Stimulated activated CD8-positive, alpha-beta memory T cell treated with anti-CD3 and anti-CD28 coated beads, Interleukin-15, amount 100 ng/mL, for 4 hours (primary cell): ENCODE data around the gene EGFL7.

Source experiments
- DNase-seq, 2 donors: peaks; one replicate each; pipeline ENCODE4 v3.0.0-alpha.2; 2020; ENCODE audit warnings: low read depth in 2 of 2

EGFL7 gene

DNA sequence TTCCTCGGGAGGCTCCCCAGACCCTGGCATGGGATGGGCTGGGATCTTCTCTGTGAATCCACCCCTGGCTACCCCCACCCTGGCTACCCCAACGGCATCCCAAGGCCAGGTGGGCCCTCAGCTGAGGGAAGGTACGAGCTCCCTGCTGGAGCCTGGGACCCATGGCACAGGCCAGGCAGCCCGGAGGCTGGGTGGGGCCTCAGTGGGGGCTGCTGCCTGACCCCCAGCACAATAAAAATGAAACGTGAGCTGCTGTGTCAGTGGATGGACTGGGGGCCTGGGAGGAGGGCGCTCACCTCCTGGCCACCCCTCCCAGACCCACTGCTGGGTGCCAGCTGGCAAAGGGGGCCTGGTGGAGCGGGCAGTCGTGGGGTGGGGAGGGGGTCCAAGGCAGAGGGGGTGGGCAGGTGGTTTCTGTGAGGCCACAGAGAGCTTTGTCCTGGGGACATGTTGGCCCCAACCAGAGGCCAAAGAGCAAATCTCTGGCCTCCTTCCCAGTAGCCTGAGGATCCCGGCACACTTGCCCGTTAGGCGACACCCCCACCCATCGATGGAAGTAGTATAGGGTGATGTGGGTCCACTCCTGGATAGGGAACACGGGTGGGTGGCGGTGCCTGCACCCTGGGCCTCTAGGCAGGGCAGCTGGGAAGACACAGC lies 9.8 kb downstream of the EGFL7 start:
- DNase-seq = no peak

DNA sequence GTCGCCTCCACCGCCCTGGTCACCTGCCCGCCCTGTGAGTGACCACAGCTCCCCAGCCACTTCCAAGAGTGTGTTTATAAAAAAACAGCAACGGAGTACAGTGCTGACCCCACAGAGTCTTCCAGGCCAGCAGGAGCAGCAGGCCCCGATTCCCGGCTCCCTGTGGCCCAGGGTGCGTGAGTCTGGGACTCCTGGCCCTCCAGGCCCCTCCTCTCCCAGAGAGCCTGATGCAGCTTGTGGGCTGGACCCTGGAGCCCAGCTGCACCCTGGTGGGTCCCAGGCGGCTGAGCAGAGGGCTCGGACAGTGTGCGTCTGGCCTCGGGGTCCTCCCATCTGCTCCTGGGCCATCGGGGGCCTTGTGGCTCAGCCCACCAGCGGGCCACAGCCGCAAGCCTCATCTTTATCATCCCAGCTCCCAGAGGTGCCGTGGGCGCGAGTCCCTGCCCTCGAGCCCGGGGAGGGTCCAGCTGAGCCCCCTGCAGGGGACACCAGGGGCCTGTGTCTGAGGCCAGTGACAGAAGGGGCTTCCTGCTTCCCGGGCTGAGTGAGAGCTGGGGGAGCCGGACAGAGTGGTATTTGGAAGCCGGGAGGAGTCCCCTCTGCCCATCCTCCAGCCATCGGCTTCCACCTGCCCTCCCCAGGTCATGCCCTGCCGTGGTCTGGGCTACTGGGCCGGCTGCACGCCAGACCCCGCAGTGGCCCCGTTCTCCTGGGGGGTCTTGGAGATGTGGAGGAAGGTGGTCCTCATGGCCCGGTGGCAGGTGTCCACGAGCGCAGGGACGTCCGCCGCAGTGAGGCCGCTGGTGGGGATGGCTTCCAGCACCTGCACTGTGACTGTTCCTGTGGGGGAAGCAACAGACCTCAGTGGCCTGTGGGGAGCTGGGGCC lies 10.6 kb downstream of the EGFL7 start:
- DNase-seq = no peak

DNA sequence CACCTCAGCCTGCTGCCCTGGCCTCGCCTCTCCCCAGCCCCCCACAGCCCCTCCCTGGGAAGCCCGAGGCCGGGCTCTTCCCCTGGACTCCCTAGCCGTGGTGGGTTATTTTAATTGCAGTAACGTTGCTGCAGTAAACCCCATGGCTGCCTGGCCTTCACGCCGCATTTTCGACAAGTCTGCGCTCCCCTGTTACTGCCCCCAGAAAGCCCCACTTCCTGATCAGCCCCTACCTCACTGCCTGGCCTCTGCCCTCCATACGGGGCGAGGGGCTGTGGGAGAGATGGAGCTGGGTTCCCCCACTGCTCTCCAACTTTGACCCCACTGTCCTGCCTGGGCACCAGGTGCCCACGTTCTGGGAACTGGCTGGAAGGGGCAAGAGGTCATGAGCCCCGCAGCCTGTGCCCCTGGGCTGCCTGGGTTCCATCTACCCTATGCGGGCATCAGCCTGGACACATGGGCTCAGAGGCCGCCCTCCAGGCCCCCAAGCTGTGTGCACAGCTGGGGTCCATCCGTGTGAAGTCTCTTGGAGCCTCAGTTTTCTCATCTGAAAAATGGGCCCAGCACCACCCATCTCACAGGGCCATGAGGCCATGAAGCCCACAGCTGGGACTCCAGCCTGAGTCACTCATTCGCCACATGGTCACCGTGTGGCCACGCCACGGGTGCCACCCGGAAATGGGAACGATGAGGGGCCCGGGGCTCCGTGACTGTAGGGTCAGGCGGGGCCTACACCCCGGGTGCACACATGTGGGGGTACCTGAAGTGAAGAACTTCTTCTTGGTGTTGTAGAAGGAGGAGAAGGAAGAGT lies 11.5 kb downstream of the EGFL7 start:
- no peak for DNase-seq

DNA sequence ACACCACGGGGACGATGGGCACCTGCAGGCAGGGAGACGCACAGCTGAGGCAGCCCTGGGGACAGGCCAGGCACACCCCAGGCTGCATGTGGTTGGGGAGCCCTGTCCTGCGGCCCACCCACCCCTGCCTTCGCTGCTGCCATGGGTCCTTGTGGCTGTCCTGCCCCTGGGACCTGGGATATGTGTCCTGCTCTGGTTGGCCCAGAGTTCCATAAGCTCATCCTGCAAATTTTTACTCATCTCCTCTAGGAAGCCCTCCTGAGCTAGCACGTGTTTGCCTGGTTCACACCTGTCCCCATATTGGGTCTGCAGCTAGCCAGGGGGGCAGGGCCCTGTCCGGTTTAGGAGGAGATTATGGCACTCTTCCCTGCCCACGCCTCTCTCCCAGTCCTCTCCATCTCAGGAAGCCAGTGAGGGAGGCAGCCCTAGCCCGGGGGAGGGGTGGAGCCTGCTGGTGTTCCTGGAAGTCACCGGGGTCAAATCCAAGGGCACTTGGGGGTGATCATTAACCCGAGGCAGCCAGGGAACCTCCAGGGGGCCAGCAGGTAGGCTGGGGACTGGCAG lies 12.2 kb downstream of the EGFL7 start:
- no peak for DNase-seq

DNA sequence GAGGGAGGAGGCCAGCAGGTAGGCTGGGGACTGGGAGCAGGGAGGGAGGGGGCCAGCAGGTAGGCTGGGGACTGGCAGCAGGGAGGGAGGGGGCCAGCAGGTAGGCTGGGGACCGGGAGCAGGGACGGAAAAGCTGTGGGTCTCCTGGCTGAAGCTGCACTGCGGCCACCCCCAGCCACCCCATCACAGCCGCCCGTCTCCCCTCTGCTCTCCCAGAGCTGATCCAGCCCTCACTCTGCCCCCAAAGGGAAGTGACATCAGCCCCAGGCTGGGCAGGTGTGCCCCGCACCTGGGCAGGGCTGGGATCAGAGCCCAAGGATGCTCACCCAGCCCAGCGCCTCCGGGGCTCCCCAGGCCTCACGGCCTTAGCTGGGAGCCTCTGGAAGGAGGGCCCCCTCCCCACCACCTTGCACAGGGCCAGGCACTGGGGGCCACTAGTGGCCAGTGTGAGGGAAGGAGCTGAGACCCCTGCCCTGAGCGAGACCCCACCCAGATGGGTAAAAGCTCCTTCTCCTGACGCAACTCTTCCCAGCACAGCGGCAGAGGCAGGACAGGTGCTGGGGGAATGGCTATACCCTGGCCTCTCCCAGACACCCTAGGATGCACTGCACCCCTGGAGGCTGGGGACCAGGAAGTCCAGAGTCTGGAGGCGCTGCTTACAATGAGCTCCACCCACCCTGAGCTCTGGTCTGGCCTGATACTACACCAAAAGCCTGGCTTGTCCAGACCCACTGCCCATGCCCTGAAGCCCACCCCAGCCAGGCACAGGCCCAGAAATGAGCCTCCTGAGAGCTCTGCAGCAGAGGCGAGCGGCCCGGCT lies 13.0 kb downstream of the EGFL7 start:
- no peak for DNase-seq

DNA sequence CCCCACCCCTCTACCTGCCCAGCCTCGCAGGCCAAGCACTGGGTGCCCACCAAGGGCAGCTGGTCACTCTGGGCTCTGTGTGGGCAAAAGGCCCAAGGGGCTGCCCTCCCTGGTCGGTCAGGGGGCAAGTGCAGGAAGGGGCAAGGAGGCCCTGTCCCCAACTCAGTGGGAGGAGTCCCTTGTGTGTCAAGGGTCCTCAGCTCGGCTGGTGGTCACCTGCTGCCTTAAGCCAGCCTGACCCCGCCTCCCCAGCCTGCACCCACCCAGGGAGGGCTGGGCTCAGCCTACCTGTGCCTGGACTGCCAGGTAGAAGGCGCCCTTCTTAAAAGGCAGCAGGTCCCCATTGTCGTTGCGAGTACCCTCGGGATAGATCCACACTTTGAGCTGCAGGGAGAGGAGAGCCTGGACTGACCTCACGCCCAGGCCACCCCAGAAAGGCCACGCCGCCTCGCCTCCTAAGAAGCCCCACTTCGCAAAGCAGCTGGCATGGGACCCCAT lies 13.6 kb downstream of the EGFL7 start:
- no peak for DNase-seq

DNA sequence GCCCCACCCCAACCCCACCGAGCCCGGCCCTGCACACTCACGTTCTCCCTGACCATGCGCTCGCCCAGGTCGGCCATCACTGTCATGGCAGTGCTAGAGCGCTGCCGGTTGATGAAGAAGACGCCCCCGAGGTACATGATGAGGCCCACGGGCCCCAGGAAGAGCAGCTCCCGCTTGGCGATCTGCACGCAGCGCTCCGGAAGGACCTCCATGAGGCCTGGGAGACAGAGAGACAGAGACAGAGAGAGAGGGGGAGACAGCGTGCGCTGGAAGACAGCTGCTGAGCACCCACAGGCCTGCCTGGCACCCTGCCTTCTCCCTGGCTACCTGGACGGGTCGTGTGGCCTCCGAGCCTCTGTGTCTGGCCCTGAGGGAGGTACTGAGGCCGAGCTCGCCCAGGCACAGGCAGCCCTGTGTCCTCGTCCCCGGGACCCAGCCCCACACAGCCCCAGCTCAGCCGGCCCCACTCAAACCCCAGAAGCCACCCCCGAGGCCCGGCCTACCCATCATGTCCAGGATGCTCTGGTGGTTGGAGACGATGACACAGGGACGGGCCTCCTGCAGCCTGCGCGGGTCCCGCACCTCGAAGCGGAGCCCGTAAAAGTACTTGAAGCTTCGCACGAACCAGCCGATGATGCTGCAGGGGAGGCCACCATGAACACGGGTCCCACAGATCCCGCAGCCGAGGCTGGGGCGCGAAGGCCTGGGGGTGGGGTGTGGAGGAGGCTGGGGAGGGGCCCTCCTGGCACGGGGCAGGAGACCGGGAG lies 14.4 kb downstream of the EGFL7 start:
- DNase-seq = no peak

DNA sequence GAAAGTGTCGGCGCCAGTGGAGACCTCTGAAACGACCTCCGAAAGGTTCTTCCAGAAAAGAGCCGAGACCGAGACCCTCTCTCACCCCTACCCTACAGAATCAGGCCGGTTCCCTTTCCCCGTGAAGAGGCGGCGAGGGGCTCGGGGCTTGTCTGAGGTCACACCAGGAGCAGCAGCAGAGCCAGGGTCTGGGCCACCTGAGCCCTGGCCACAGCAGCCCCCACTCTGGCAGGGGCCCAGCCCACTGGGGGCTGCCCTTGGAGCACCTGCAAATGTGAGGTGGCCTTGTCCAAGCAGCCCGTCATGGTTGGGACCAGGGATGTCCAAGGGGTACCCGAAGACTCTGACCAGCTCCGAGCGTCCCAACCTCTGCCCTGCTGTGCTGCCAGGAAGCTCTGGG lies 15.3 kb downstream of the EGFL7 start:
- DNase-seq = no peak

DNA sequence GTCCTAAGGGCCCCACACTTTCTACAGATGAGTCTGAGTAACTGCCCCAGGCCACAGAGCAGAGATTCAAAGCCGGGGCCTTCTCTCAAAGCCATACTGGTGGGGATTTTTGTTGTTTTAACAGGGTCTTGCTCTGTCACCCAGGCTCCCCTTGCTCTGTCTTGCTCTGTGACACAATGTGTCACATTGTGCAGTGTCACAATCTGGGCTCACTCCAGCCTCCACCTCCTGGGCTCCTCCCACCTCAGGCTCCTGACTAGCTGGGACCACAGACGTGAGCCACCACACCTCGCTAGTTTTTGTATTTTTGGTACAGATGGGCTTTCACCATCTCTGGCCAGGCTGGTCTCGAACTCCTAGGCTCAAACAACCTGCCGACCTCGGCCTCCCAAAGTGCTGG lies 15.9 kb downstream of the EGFL7 start:
- no peak for DNase-seq

DNA sequence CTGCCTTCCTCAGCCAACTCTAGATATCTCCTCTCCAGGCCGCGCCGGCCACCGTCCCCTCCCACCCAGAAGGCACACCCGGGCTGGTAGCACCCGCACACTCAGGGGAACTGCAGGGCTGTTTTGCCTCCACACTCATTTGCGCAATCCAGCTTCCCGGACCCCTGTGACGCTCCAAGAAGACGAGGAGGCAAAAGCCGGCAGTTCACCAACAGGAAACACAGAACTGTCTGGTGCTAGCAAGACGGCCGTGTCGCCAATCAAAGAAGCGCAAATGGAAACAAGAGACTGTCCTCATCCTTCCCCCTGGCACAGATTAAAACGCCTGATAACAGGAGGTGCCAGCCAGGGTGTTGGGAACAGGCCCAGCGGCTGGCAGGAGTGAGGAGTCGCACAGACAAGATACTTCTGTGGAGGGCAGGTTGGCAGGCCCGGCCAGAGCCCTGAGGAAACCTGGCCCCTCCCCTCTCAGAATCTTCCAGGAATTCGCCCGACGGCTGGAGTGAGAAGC lies 16.8 kb downstream of the EGFL7 start:
- DNase-seq = no peak

DNA sequence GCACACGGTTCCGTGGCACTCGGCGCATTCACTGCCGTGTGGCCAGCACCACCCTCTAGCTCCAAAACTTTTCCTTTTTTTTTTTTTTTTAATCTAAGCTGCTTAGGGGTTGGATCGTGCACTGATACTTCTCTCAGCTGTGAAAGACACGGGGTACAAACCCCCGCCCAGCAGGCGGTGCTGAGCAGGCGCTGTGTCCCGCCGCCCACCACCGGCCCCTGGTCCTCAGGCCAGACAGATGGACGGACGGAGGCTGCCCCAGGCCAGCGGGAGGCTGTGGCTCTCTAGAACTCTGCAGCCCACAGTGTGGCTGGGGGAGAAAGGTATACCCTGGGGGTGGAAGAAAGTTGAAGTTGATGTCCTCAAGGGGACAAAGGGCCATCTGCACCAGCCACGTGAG lies 18.3 kb downstream of the EGFL7 start:
- DNase-seq = no peak

DNA sequence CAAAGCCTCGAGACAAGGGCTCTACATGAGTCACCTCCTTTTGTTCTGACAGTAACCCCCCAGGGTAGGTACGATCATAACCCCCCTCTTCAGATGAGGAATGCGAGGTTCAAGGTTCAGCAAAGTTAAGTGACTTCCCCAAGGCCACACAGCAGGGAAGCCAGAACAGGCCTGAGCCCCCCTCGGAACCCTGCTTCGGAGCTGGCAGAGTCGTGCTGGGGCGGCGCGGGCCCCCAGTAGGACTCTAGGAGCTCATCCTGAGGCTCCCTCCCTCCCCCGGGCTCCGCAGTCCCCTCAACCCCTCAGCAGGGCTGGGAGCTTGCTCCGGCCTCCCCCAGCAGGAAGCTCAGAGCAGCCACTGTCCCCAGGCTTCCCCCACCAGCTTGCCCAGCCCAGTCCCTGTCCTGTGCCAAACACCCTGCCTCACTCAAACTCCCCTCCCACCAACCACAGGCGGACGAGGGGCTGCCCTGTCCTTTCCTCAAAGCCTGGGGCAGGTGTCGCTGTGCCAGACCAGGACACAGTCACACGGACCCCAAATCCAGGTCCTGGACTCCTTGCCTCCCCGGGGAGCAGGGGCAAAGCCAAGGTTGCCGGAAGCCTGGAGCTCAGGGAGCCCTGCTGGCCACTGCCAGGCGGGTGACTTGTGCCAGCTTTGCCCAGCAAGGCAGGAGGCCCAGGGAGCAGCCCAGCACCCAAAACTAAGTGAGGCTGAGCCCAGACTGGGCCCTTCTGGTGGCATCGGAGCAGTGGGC lies 19.4 kb downstream of the EGFL7 start:
- DNase-seq = no peak

DNA sequence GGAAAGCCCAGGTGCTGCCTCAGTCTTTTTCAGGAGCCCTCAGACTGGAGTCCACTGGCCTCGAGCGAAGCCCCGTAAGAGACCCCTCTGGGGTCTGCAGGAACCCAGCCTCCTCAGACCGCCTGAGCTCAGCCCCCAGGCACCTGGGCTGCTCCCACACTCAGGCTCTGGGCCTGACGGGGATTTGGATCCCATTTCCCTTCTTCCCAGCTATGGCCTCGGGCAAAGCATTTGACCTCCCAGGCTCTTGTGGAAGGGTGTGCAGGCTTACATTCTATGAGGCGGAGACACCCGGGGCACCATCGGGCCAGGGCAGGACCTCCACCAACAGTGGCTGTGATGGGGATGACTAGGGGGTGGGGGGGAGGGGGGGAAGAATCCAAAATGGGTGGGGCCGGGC lies 20.0 kb downstream of the EGFL7 start:
- no peak for DNase-seq

DNA sequence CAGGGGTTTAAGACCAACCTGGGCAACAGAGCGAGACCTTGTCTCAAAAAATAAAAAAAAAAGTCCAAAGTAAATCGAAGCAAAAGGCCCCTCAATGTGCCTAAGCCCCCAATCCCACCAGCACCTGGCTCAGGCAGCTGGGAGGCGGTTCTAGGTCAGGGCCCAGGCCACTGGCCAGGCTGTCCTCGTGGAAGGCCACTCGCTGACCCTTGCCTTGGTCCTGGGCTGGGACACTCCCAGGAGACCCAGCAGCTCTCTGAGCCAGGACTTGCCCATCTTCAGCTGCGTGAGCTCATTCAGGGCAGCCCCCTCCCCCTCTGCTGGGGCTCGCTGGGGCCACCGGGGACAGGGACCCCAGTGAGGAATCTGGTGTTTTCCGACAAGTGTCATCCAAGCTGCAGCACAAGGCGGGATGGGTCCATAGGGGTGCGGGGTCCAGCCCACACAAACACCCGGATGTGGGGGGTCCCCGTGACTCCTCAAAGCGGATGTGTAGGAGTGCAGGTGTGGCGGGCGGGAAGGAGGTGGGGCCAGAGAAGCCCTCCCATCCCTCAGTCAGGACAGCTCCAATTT lies 20.5 kb downstream of the EGFL7 start:
- DNase-seq = no peak

DNA sequence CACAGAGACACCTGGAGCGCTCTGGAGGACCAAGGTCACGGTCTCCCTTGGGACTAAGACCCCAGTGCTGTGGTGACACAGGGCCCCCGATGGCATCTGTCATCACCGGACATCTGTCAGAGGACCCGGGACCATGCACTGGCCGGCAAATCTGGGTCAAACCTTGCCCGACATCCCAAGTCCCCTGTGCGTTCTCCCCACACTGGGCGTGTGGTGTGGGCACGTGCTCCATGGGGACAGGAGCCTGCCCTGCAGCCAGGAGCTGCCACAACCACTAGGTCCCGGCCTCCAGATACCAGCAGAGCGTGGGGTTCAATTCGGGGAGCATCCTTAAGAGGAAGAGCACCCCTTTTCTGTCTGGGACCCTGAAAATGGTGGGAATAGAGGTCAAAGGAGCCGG lies 21.0 kb downstream of the EGFL7 start:
- no peak for DNase-seq

DNA sequence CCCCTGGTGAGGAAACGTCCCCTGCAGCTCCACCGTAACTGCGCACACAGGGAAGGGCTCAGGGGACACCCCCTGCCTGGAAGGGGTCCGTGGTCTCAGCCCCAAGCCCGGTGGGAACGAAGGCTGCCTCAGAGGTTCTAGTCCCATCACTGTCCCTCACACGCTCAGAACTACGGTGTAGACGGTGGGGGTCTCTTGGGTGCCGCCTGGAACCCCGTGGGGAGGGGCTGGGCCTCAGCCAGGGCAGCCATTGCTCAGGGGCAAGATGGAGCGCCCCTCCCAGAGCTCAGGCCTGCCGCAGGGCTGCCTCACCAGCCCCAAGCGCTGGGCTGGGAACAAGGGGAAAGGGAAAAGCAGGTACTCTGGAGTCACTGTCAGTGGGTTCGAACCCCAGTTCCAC lies 21.6 kb downstream of the EGFL7 start:
- DNase-seq = no peak

DNA sequence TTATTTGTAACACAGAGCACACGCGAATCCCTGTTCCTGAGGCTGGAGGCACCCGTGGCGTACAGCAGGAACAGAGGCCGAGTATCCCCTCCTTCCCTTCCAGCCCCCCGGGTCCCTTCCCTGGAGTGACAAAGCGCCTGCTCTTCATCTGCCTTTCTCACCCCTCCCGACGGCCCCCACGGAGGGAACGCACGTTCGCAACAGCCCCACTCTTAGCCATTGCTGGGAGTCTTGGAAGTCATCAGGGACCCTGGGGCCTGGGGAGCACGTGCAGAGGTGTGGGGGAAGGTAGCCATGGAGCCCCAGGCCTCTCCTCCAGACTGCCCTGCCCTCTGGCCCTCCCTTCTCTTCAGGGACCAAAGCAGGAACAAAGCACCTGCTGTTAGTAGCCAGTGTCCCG lies 22.1 kb downstream of the EGFL7 start:
- DNase-seq = no peak

DNA sequence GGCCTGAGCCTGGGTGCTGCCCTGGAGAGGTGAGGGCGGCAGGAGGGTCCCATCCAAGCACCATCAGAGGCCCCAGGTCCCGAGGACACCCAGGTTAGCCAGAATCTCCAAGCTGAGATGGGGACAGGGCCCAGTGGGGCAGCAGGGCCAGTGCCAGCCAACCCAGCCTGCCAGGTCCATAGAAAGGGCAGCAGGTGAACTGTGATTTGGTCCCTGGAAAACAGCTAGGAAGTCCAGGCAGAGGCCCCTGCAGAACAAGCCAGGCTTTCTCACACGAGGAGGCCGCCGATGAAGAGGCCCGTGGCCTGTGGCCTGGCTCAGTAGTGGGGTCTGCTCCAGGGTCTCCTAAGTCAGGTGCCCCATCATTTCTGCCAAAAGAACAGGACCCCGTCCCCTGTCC lies 22.5 kb downstream of the EGFL7 start:
- no peak for DNase-seq
